Upper lobe of left lung (tissue), 4 donors: ENCODE data around the gene CCDC120.

Experiments
- CTCF ChIP-seq, 6 experiments: fragments of 450-650 bp in 4 of 6; fragments of 200-600 bp in 2 of 6; sonication (generic) in 2 of 6; IDR thresholded peaks; one replicate each; pipeline ENCODE4 v1.5.1; 2016 to 2019; ENCODE audit warnings: antibody characterized with exemption in 6 of 6
- EP300 ChIP-seq, 4 donors: sonication (generic); formaldehyde crosslinking; IDR thresholded peaks; one replicate each; pipeline ENCODE4 v1.5.1; 2017; ENCODE audit warnings: antibody characterized with exemption in 4 of 4, control low read depth in 2 of 4
- POLR2A ChIP-seq, 4 donors: fragments of 450-650 bp; IDR thresholded peaks; one replicate each; pipeline ENCODE4 v1.5.1; 2016 to 2017; ENCODE audit warnings: antibody characterized with exemption in 4 of 4, mild to moderate bottlenecking in 2 of 4

DNA sequence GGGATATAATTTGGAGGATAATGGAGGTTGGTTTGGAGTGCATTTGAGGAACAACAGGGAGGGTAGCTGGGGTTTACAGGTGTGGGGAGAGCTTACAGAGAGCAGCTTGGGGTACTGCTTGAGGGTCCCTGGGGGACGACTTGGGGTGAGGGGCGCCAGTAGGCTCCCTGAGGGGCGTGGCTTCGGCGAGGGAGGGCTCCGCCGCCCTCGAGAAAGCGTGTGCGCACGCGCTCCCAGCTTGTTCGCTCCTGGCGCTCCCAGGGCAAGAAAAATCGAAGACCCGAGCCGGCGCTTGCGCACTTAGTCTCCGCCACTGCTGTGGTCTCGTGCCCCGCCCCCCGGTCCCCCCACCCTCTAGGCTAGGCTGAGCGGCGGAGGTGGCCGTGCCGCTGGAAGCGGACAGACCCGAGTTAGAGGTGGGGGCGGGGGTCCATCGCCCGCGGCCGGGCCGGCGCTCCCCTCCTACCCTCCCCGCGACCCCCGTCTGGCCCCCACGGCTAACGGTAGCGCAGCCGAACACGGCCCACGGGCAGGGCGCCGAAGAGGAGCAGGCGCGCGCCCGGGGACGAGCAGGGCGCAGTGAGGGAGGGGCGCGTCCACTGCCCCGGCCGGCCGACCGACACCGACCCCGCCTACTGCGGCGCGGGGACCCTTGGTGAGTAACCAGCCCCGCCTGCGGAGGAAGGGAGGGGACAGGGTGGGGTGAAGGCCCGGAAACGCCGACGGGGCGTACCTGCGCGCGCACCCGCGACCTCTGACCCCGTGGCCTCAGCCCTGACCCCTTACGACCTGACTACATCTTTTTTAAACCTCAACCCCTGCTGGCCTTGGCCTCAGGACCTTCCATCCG, 5.4 kb upstream of the CCDC120 start:
- TF ChIP-seq CTCF (IDR thresholded peaks at IDR 0.05), result no peak
- peak in 1 of 4 donors; percentile 39 for TF ChIP-seq POLR2A (IDR thresholded peaks at IDR 0.05)
- no peak for TF ChIP-seq EP300 (IDR thresholded peaks at IDR 0.05)
